Measurements from ENCODE around the gene MARCHF6. TPM values are rescaled to one million over a fixed set of nuclear protein-coding genes. Genes with fewer than 3 reads are reported as not detected.

Gene MARCHF6, protein sequence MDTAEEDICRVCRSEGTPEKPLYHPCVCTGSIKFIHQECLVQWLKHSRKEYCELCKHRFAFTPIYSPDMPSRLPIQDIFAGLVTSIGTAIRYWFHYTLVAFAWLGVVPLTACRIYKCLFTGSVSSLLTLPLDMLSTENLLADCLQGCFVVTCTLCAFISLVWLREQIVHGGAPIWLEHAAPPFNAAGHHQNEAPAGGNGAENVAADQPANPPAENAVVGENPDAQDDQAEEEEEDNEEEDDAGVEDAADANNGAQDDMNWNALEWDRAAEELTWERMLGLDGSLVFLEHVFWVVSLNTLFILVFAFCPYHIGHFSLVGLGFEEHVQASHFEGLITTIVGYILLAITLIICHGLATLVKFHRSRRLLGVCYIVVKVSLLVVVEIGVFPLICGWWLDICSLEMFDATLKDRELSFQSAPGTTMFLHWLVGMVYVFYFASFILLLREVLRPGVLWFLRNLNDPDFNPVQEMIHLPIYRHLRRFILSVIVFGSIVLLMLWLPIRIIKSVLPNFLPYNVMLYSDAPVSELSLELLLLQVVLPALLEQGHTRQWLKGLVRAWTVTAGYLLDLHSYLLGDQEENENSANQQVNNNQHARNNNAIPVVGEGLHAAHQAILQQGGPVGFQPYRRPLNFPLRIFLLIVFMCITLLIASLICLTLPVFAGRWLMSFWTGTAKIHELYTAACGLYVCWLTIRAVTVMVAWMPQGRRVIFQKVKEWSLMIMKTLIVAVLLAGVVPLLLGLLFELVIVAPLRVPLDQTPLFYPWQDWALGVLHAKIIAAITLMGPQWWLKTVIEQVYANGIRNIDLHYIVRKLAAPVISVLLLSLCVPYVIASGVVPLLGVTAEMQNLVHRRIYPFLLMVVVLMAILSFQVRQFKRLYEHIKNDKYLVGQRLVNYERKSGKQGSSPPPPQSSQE
- total RNA-seq (2021), result 117 to 122 TPM (median 121 TPM) in 3 replicates
- percentile 88 among the genes with signal in this experiment for Bru-seq, nascent RNA
- long read RNA-seq, experiment 1, full-length matches to known transcripts, result 75 of 148 reads
- long read RNA-seq, experiment 1, partial matches to known transcripts, result 28 of 148 reads
- long read RNA-seq, experiment 1, other reads (novel, unspliced or antisense), result 45 of 148 reads
- long read RNA-seq, experiment 2, full-length matches to known transcripts, result 7 of 57 reads
- long read RNA-seq, experiment 2, partial matches to known transcripts, result 19 of 57 reads
- long read RNA-seq, experiment 2, other reads (novel, unspliced or antisense), result 31 of 57 reads
- long read RNA-seq, experiment 3, full-length matches to known transcripts, result 5 of 27 reads
- long read RNA-seq, experiment 3, partial matches to known transcripts, result 19 of 27 reads
- long read RNA-seq, experiment 3, other reads (novel, unspliced or antisense), result 3 of 27 reads

DNA sequence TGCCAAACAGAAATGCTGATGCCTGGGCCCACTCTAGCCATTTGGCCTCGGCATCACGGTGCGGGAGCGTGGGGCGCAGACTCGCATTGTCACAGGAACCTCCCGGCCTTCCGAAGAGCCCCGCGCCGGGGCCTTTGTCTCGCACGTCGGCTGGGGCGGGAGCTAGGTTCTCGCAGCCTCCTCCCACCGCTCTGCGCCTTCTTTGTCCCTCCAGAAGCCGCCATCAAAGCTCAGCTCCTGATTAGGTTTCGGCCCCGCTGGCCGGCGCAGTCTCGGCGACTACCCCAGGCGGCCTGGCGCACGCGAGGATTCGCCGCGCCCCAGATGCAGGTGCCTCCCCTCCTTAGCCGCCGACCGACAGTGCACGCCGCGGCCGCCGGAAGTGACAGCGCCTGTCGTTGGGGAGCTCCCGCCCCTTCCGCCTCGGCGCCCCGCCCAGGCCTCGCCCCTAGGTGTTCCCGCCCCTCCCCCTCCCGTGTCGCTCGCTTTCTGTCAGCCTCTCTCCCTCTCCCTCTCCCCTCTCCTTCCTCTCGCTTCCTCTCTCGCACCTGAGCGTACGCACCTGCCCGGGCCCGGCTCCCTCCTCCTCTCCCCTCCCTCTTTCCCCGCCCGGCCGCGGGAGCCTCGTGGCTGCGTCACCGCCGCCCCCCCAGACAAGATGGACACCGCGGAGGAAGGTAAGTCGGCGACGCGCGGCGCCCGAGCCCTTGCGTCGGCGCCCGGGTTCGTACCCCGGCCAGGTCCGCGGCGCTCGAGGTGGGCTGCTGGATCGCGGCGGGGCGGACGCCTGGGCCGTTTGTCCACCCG lies at the start of gene MARCHF6:
Gene MARCHF6, plus strand, starts transcription at position 455 of the 807 bp plus-strand sequence. Its CDS starts 204 bp downstream, at position 659.
- ChIA-PET POLR2A (interaction anchor here (0.7 to 1.9 kb wide), 17 partner anchors 11 to 285 kb away, joined by 3 to 10 read pairs (median 4); partner anchors contain the start of genes ATPSCKMT and CCT5), CTCF (interaction anchor here (0.7 to 3.4 kb wide), 8 partner anchors 12 to 274 kb away, joined by 3 to 20 read pairs (median 4); no protein-coding TSS in a partner anchor)
- Mint-ChIP-seq H3K27ac (peak within 1 kb of the TSS; percentile 99), H3K27me3 (ENCODE audit: low read depth) (peaks cover 14% of the 10 kb centered on the region), H3K36me3 (no peaks in the 10 kb centered on the region), H3K4me3 (peak within 1 kb of the TSS; percentile 98), H3K4me1 (peaks cover 41% of the 10 kb centered on the region), H3K9me3 (no peaks in the 10 kb centered on the region)
- DNase-seq (ENCODE audit: low spot score), result peak; percentile 96
- ATAC-seq, result peak; percentile 83
- TF ChIP-seq OVOL2 (CRISPR knock-in tag; IDR thresholded peaks at IDR 0.05; ENCODE audit: borderline replicate concordance) (no peak), TCF7 (CRISPR knock-in tag; IDR thresholded peaks at IDR 0.05; ENCODE audit: low read depth) (0 out of 2 replicates have a peak, but pooled peaks have one; percentile 17), KAT7 (CRISPR knock-in tag; IDR thresholded peaks at IDR 0.05; ENCODE audit: borderline replicate concordance) (peak; percentile 58; the same call in 1 of the 2 replicates), TP53 (CRISPR knock-in tag; IDR thresholded peaks at IDR 0.05) (no peak), NR3C1 (CRISPR knock-in tag; conservative IDR thresholded peaks at IDR 0.05; ENCODE audit: low read depth) (no peak), ETV6 (CRISPR knock-in tag; IDR thresholded peaks at IDR 0.05) (peak; percentile 75), TEAD4 (CRISPR knock-in tag; IDR thresholded peaks at IDR 0.05) (0 out of 2 replicates have a peak, but pooled peaks have one; percentile 55), NFE2L1 (CRISPR knock-in tag; IDR thresholded peaks at IDR 0.05) (peak; percentile 44; the same call in 1 of the 2 replicates), CBFB (CRISPR knock-in tag; IDR thresholded peaks at IDR 0.05; ENCODE audit: low read depth) (no peak; the same call in 1 of the 2 replicates), TEAD1 (CRISPR knock-in tag; IDR thresholded peaks at IDR 0.05) (peak; percentile 13; the same call in 1 of the 2 replicates), SOX15 (CRISPR knock-in tag; IDR thresholded peaks at IDR 0.05) (no peak), NFATC4 (CRISPR knock-in tag; IDR thresholded peaks at IDR 0.05) (no peak), SP1 (CRISPR knock-in tag; conservative IDR thresholded peaks at IDR 0.05) (peak; percentile 99)
- TF ChIP-seq, protein P1, sequence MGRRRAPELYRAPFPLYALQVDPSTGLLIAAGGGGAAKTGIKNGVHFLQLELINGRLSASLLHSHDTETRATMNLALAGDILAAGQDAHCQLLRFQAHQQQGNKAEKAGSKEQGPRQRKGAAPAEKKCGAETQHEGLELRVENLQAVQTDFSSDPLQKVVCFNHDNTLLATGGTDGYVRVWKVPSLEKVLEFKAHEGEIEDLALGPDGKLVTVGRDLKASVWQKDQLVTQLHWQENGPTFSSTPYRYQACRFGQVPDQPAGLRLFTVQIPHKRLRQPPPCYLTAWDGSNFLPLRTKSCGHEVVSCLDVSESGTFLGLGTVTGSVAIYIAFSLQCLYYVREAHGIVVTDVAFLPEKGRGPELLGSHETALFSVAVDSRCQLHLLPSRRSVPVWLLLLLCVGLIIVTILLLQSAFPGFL (CRISPR knock-in tag; IDR thresholded peaks at IDR 0.05; ENCODE audit: borderline replicate concordance), result no peak
- TF ChIP-seq, protein P2, sequence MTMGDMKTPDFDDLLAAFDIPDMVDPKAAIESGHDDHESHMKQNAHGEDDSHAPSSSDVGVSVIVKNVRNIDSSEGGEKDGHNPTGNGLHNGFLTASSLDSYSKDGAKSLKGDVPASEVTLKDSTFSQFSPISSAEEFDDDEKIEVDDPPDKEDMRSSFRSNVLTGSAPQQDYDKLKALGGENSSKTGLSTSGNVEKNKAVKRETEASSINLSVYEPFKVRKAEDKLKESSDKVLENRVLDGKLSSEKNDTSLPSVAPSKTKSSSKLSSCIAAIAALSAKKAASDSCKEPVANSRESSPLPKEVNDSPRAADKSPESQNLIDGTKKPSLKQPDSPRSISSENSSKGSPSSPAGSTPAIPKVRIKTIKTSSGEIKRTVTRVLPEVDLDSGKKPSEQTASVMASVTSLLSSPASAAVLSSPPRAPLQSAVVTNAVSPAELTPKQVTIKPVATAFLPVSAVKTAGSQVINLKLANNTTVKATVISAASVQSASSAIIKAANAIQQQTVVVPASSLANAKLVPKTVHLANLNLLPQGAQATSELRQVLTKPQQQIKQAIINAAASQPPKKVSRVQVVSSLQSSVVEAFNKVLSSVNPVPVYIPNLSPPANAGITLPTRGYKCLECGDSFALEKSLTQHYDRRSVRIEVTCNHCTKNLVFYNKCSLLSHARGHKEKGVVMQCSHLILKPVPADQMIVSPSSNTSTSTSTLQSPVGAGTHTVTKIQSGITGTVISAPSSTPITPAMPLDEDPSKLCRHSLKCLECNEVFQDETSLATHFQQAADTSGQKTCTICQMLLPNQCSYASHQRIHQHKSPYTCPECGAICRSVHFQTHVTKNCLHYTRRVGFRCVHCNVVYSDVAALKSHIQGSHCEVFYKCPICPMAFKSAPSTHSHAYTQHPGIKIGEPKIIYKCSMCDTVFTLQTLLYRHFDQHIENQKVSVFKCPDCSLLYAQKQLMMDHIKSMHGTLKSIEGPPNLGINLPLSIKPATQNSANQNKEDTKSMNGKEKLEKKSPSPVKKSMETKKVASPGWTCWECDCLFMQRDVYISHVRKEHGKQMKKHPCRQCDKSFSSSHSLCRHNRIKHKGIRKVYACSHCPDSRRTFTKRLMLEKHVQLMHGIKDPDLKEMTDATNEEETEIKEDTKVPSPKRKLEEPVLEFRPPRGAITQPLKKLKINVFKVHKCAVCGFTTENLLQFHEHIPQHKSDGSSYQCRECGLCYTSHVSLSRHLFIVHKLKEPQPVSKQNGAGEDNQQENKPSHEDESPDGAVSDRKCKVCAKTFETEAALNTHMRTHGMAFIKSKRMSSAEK (CRISPR knock-in tag; IDR thresholded peaks at IDR 0.05; ENCODE audit: borderline replicate concordance), result no peak
- TF ChIP-seq, protein P3, sequence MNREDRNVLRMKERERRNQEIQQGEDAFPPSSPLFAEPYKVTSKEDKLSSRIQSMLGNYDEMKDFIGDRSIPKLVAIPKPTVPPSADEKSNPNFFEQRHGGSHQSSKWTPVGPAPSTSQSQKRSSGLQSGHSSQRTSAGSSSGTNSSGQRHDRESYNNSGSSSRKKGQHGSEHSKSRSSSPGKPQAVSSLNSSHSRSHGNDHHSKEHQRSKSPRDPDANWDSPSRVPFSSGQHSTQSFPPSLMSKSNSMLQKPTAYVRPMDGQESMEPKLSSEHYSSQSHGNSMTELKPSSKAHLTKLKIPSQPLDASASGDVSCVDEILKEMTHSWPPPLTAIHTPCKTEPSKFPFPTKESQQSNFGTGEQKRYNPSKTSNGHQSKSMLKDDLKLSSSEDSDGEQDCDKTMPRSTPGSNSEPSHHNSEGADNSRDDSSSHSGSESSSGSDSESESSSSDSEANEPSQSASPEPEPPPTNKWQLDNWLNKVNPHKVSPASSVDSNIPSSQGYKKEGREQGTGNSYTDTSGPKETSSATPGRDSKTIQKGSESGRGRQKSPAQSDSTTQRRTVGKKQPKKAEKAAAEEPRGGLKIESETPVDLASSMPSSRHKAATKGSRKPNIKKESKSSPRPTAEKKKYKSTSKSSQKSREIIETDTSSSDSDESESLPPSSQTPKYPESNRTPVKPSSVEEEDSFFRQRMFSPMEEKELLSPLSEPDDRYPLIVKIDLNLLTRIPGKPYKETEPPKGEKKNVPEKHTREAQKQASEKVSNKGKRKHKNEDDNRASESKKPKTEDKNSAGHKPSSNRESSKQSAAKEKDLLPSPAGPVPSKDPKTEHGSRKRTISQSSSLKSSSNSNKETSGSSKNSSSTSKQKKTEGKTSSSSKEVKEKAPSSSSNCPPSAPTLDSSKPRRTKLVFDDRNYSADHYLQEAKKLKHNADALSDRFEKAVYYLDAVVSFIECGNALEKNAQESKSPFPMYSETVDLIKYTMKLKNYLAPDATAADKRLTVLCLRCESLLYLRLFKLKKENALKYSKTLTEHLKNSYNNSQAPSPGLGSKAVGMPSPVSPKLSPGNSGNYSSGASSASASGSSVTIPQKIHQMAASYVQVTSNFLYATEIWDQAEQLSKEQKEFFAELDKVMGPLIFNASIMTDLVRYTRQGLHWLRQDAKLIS (CRISPR knock-in tag; IDR thresholded peaks at IDR 0.05; ENCODE audit: borderline replicate concordance), result peak; percentile 75; the same call in 1 of the 2 replicates
- TF ChIP-seq, protein P4, sequence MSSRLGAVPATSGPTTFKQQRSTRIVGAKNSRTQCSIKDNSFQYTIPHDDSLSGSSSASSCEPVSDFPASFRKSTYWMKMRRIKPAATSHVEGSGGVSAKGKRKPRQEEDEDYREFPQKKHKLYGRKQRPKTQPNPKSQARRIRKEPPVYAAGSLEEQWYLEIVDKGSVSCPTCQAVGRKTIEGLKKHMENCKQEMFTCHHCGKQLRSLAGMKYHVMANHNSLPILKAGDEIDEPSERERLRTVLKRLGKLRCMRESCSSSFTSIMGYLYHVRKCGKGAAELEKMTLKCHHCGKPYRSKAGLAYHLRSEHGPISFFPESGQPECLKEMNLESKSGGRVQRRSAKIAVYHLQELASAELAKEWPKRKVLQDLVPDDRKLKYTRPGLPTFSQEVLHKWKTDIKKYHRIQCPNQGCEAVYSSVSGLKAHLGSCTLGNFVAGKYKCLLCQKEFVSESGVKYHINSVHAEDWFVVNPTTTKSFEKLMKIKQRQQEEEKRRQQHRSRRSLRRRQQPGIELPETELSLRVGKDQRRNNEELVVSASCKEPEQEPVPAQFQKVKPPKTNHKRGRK (CRISPR knock-in tag; IDR thresholded peaks at IDR 0.05; ENCODE audit: borderline replicate concordance), result no peak
- TF ChIP-seq, protein P5, sequence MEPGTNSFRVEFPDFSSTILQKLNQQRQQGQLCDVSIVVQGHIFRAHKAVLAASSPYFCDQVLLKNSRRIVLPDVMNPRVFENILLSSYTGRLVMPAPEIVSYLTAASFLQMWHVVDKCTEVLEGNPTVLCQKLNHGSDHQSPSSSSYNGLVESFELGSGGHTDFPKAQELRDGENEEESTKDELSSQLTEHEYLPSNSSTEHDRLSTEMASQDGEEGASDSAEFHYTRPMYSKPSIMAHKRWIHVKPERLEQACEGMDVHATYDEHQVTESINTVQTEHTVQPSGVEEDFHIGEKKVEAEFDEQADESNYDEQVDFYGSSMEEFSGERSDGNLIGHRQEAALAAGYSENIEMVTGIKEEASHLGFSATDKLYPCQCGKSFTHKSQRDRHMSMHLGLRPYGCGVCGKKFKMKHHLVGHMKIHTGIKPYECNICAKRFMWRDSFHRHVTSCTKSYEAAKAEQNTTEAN (CRISPR knock-in tag; IDR thresholded peaks at IDR 0.05), result peak; percentile 84

All from WTC11 (cell line).